MM.1S (cell line): Measurements from ENCODE around the gene ATP13A4.

Source experiments
- EZH2 ChIP-seq: fragments of 300-600 bp; sonication (generic); optimal IDR thresholded peaks from 2 replicates; pipeline ENCODE3; 2017; ENCODE audit warnings: low read depth, mild to moderate bottlenecking, antibody characterized with exemption, low read length, mixed read lengths
- EZH2phosphoT487 ChIP-seq: fragments of 300-600 bp; sonication (generic); IDR thresholded peaks from 2 replicates; pipeline ENCODE4 v1.6.1; 2018; ENCODE audit warnings: antibody characterized with exemption, low read length
- TF ChIP-seq, protein P1 (sequence below): fragments of 300-600 bp; sonication (generic); IDR thresholded peaks from 2 replicates; pipeline ENCODE4 v1.5.1; 2016; ENCODE audit warnings: antibody characterized with exemption, low read length, mixed read lengths

DNA sequence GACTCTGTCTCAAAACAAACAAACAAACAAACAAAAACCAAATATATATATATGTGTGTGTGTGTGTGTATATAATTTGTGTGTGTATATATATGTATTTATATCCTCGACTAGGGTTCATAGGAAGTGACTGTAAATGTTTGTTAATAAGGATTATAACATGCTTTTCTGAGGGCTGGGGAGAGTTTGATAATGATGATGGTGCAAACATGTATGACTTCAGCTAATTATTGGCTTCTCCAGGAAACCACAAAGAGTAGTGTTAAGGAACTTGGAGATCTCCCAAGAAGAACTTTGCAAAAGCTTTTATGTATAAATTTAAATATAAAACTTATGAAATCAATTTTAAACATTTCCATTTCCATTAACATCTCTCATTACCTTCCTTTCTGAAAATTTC, 34.4 kb upstream of the ATP13A4 start:
- TF ChIP-seq, protein P1, sequence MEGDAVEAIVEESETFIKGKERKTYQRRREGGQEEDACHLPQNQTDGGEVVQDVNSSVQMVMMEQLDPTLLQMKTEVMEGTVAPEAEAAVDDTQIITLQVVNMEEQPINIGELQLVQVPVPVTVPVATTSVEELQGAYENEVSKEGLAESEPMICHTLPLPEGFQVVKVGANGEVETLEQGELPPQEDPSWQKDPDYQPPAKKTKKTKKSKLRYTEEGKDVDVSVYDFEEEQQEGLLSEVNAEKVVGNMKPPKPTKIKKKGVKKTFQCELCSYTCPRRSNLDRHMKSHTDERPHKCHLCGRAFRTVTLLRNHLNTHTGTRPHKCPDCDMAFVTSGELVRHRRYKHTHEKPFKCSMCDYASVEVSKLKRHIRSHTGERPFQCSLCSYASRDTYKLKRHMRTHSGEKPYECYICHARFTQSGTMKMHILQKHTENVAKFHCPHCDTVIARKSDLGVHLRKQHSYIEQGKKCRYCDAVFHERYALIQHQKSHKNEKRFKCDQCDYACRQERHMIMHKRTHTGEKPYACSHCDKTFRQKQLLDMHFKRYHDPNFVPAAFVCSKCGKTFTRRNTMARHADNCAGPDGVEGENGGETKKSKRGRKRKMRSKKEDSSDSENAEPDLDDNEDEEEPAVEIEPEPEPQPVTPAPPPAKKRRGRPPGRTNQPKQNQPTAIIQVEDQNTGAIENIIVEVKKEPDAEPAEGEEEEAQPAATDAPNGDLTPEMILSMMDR = no peak
- TF ChIP-seq EZH2 (no peak), EZH2phosphoT487 (no peak)
